ENCODE data around the gene CNTNAP5. TPM values are rescaled to one million over a fixed set of nuclear protein-coding genes. Genes with fewer than 3 reads are reported as not detected.

The CNTNAP5 gene
- total RNA-seq, 2 donors from 2014 or later = not detected

- Mint-ChIP-seq H3K36me3 (peaks cover 10% of the 10 kb centered on the region), H3K27me3 (no peaks in the 10 kb centered on the region), H3K4me3 (no peak overlapping the region), H3K27ac (no peak overlapping the region), H3K4me1 (ENCODE audit: low read depth in 2 of 2) (no peaks in the 10 kb centered on the region), H3K9me3 (peaks cover 18% of the 10 kb centered on the region)
- ATAC-seq = no peak
- no peak for DNase-seq (ENCODE audit: low spot score)
Measured at GRCh38 chr2:124088616-124089015, 63.5 kb downstream of the CNTNAP5 start.

GRCh38 chr2:124091721-124092120 lies 66.6 kb downstream of the CNTNAP5 start:
- Mint-ChIP-seq H3K9me3 (peaks cover 18% of the 10 kb centered on the region), H3K27ac (no peak overlapping the region), H3K36me3 (peaks cover 7% of the 10 kb centered on the region), H3K4me1 (ENCODE audit: low read depth in 2 of 2) (no peaks in the 10 kb centered on the region), H3K27me3 (no peaks in the 10 kb centered on the region), H3K4me3 (no peak overlapping the region)
- DNase-seq (ENCODE audit: low spot score) (no peak), ATAC-seq (no peak)

- Mint-ChIP-seq H3K27ac (no peak overlapping the region), H3K4me3 (no peak overlapping the region), H3K27me3 (no peaks in the 10 kb centered on the region)
Measured at GRCh38 chr2:124092651-124093050, 67.6 kb downstream of the CNTNAP5 start.

GRCh38 chr2:124104914-124105313 lies 79.8 kb downstream of the CNTNAP5 start:
- Mint-ChIP-seq H3K27me3 (no peaks in the 10 kb centered on the region), H3K9me3 (no peaks in the 10 kb centered on the region), H3K4me3 (no peak overlapping the region), H3K27ac (no peak overlapping the region), H3K4me1 (ENCODE audit: low read depth in 2 of 2) (no peaks in the 10 kb centered on the region), H3K36me3 (no peaks in the 10 kb centered on the region)
- DNase-seq (ENCODE audit: low spot score) (no peak), ATAC-seq (no peak)

More at GRCh38 chr2:124092651-124093050, 67.6 kb downstream of the CNTNAP5 start:
- DNase-seq (ENCODE audit: low spot score) (no peak), ATAC-seq (no peak)
- Mint-ChIP-seq H3K36me3 (peaks cover 7% of the 10 kb centered on the region), H3K9me3 (peaks cover 22% of the 10 kb centered on the region), H3K4me1 (ENCODE audit: low read depth in 2 of 2) (no peaks in the 10 kb centered on the region)

- no peaks in the 10 kb centered on the region for H3K36me3 Mint-ChIP-seq
- no peak overlapping the region for H3K4me3 Mint-ChIP-seq
- H3K4me1 Mint-ChIP-seq (ENCODE audit: low read depth in 2 of 2) = no peaks in the 10 kb centered on the region
- DNase-seq (ENCODE audit: low spot score) (no peak), ATAC-seq (no peak)
- no peak overlapping the region for H3K27ac Mint-ChIP-seq
- H3K27me3 Mint-ChIP-seq = no peaks in the 10 kb centered on the region
- H3K9me3 Mint-ChIP-seq = no peaks in the 10 kb centered on the region
Measured at GRCh38 chr2:124112206-124112605, 87.1 kb downstream of the CNTNAP5 start.

- ATAC-seq = no peak
- H3K36me3 Mint-ChIP-seq = no peaks in the 10 kb centered on the region
- DNase-seq (ENCODE audit: low spot score) = no peak
- no peak overlapping the region for H3K27ac Mint-ChIP-seq
- no peaks in the 10 kb centered on the region for H3K27me3 Mint-ChIP-seq
- H3K4me1 Mint-ChIP-seq (ENCODE audit: low read depth in 2 of 2) = no peaks in the 10 kb centered on the region
- no peaks in the 10 kb centered on the region for H3K9me3 Mint-ChIP-seq
- H3K4me3 Mint-ChIP-seq = no peak overlapping the region
Measured at GRCh38 chr2:124112966-124113365, 87.9 kb downstream of the CNTNAP5 start.

- DNase-seq (ENCODE audit: low spot score) (no peak), ATAC-seq (no peak)
- H3K27ac Mint-ChIP-seq = no peak overlapping the region
- H3K4me1 Mint-ChIP-seq (ENCODE audit: low read depth in 2 of 2) = no peaks in the 10 kb centered on the region
- no peaks in the 10 kb centered on the region for H3K27me3 Mint-ChIP-seq
- H3K9me3 Mint-ChIP-seq = peaks cover 22% of the 10 kb centered on the region
- no peak overlapping the region for H3K4me3 Mint-ChIP-seq
- H3K36me3 Mint-ChIP-seq = peaks cover 11% of the 10 kb centered on the region
Measured at GRCh38 chr2:124120246-124120645, 95.2 kb downstream of the CNTNAP5 start.

- H3K9me3 Mint-ChIP-seq = peaks cover 28% of the 10 kb centered on the region
Measured at GRCh38 chr2:124121106-124121505, 96.0 kb downstream of the CNTNAP5 start.

GRCh38 chr2:124121760-124122275 lies 96.7 kb downstream of the CNTNAP5 start:
- peaks cover 11% of the 10 kb centered on the region for H3K36me3 Mint-ChIP-seq
- ATAC-seq (no peak), DNase-seq (ENCODE audit: low spot score) (no peak)
- no peaks in the 10 kb centered on the region for H3K4me1 Mint-ChIP-seq (ENCODE audit: low read depth in 2 of 2)
- H3K4me3 Mint-ChIP-seq = no peak overlapping the region
- no peaks in the 10 kb centered on the region for H3K27me3 Mint-ChIP-seq
- H3K27ac Mint-ChIP-seq = no peak overlapping the region
- H3K9me3 Mint-ChIP-seq = peaks cover 28% of the 10 kb centered on the region

More at GRCh38 chr2:124121106-124121505, 96.0 kb downstream of the CNTNAP5 start:
- H3K27me3 Mint-ChIP-seq = no peaks in the 10 kb centered on the region
- H3K4me3 Mint-ChIP-seq = no peak overlapping the region
- peaks cover 11% of the 10 kb centered on the region for H3K36me3 Mint-ChIP-seq
- no peak for ATAC-seq
- no peak for DNase-seq (ENCODE audit: low spot score)
- H3K4me1 Mint-ChIP-seq (ENCODE audit: low read depth in 2 of 2) = no peaks in the 10 kb centered on the region
- no peak overlapping the region for H3K27ac Mint-ChIP-seq

- no peaks in the 10 kb centered on the region for H3K27me3 Mint-ChIP-seq
- no peak overlapping the region for H3K4me3 Mint-ChIP-seq
- no peaks in the 10 kb centered on the region for H3K4me1 Mint-ChIP-seq (ENCODE audit: low read depth in 2 of 2)
- DNase-seq (ENCODE audit: low spot score) (no peak), ATAC-seq (no peak)
- H3K9me3 Mint-ChIP-seq = peaks cover 28% of the 10 kb centered on the region
- peaks cover 11% of the 10 kb centered on the region for H3K36me3 Mint-ChIP-seq
- H3K27ac Mint-ChIP-seq = no peak overlapping the region
Measured at GRCh38 chr2:124122340-124122739, 97.3 kb downstream of the CNTNAP5 start.

GRCh38 chr2:124131276-124131675 lies 106.2 kb downstream of the CNTNAP5 start:
- ATAC-seq = no peak
- DNase-seq (ENCODE audit: low spot score) = no peak
- Mint-ChIP-seq H3K27me3 (no peaks in the 10 kb centered on the region), H3K4me1 (ENCODE audit: low read depth in 2 of 2) (no peaks in the 10 kb centered on the region), H3K27ac (no peak overlapping the region), H3K36me3 (no peaks in the 10 kb centered on the region), H3K4me3 (no peak overlapping the region), H3K9me3 (peaks cover 7% of the 10 kb centered on the region)

GRCh38 chr2:124136110-124136509 lies 111.0 kb downstream of the CNTNAP5 start:
- Mint-ChIP-seq H3K36me3 (no peaks in the 10 kb centered on the region), H3K27me3 (no peaks in the 10 kb centered on the region), H3K9me3 (peaks cover 4% of the 10 kb centered on the region), H3K4me1 (ENCODE audit: low read depth in 2 of 2) (no peaks in the 10 kb centered on the region), H3K27ac (no peak overlapping the region), H3K4me3 (no peak overlapping the region)
- ATAC-seq = no peak
- no peak for DNase-seq (ENCODE audit: low spot score)

- Mint-ChIP-seq H3K4me3 (no peak overlapping the region), H3K36me3 (no peaks in the 10 kb centered on the region), H3K27me3 (no peaks in the 10 kb centered on the region), H3K9me3 (peaks cover 4% of the 10 kb centered on the region), H3K27ac (no peak overlapping the region), H3K4me1 (ENCODE audit: low read depth in 2 of 2) (no peaks in the 10 kb centered on the region)
- no peak for ATAC-seq
- DNase-seq (ENCODE audit: low spot score) = no peak
Measured at GRCh38 chr2:124138076-124138475, 113.0 kb downstream of the CNTNAP5 start.

- Mint-ChIP-seq H3K4me1 (ENCODE audit: low read depth in 2 of 2) (no peaks in the 10 kb centered on the region), H3K4me3 (no peak overlapping the region), H3K27me3 (no peaks in the 10 kb centered on the region), H3K27ac (no peak overlapping the region), H3K36me3 (no peaks in the 10 kb centered on the region), H3K9me3 (peaks cover 3% of the 10 kb centered on the region)
- no peak for ATAC-seq
- DNase-seq (ENCODE audit: low spot score) = no peak
Measured at GRCh38 chr2:124145982-124146381, 120.9 kb downstream of the CNTNAP5 start.

- Mint-ChIP-seq H3K9me3 (peaks cover 3% of the 10 kb centered on the region), H3K4me1 (ENCODE audit: low read depth in 2 of 2) (no peaks in the 10 kb centered on the region), H3K4me3 (no peak overlapping the region), H3K36me3 (no peaks in the 10 kb centered on the region), H3K27ac (no peak overlapping the region), H3K27me3 (no peaks in the 10 kb centered on the region)
- DNase-seq (ENCODE audit: low spot score) = no peak
- no peak for ATAC-seq
Measured at GRCh38 chr2:124147552-124147951, 122.5 kb downstream of the CNTNAP5 start.
